Measurements from ENCODE around the gene USH1G.

USH1G gene

GRCh38 chr17:74947041-74947754 is 24.1 kb upstream of the USH1G start:
- no peak overlapping the region for H3K4me3 ChIP-seq (replicated peaks; ENCODE audit: low read depth, low read length)
- DNase-seq (ENCODE audit: extremely low read depth, low read depth) = no peak
- TF ChIP-seq, protein P1, sequence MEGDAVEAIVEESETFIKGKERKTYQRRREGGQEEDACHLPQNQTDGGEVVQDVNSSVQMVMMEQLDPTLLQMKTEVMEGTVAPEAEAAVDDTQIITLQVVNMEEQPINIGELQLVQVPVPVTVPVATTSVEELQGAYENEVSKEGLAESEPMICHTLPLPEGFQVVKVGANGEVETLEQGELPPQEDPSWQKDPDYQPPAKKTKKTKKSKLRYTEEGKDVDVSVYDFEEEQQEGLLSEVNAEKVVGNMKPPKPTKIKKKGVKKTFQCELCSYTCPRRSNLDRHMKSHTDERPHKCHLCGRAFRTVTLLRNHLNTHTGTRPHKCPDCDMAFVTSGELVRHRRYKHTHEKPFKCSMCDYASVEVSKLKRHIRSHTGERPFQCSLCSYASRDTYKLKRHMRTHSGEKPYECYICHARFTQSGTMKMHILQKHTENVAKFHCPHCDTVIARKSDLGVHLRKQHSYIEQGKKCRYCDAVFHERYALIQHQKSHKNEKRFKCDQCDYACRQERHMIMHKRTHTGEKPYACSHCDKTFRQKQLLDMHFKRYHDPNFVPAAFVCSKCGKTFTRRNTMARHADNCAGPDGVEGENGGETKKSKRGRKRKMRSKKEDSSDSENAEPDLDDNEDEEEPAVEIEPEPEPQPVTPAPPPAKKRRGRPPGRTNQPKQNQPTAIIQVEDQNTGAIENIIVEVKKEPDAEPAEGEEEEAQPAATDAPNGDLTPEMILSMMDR (IDR thresholded peaks at IDR 0.05; ENCODE audit: low read depth, low read length, missing control alignments) = no peak

DNA sequence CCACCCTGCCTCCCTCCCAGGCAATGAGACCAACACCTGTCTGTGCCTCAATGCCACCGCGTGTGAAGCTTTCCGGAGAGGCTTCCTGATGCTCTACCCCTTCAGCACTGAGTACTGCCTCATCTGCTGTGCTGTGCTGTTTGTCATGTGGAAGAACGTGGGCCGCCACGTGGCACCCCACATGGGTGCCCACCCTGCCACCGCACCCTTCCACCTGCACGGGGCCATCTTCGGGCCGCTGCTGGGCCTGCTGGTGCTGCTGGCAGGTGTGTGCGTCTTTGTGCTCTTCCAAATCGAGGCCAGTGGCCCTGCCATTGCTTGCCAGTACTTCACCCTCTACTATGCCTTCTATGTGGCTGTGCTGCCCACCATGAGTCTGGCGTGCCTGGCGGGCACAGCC is 23.6 kb upstream of the USH1G start:
- H3K4me3 ChIP-seq (replicated peaks; ENCODE audit: low read depth, low read length) = no peak overlapping the region
- TF ChIP-seq, protein P1 (IDR thresholded peaks at IDR 0.05; ENCODE audit: low read depth, low read length, missing control alignments) = no peak

GRCh38 chr17:74945543-74945942 is 22.5 kb upstream of the USH1G start:
- no peak for DNase-seq (ENCODE audit: extremely low read depth, low read depth)
- no peak overlapping the region for H3K4me3 ChIP-seq (replicated peaks; ENCODE audit: low read depth, low read length)
- TF ChIP-seq, protein P1 (IDR thresholded peaks at IDR 0.05; ENCODE audit: low read depth, low read length, missing control alignments) = no peak

More for the DNA sequence above, 23.6 kb upstream of the USH1G start:
- no peak for DNase-seq (ENCODE audit: extremely low read depth, low read depth)

DNA sequence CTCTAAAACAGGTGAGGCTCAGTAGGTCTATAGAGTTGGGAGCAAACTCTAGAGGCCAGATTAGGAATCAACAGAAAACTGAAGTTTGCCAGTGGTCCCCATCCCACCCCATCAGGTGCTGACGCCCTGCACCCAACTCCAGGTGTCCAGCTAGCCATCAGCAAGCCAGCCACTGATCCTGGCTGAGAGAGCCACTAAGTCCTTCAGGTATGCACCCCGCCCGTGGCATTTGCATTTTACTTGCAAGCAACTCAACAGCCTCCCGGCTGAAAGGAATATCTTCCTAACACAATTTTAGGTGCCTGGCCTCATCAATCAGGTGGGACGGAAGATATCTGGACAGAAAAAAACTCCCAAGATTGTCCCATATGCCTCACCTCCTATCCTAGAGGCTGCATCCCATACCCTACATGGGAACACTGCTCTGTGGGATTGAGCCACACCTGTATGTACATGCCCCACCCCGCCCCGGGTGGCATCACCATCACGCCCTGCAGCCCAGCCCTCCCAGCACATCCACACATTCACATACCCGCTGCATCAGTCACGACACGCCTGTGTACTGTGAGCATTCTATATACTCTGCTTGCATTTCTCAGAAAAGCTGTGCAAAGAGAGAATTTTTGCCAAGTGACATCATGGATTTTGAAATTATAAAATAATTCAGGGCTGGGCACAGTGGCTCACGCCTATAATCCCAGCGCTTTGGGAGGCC is 20.9 kb upstream of the USH1G start:
- H3K4me3 ChIP-seq (replicated peaks; ENCODE audit: low read depth, low read length) = no peak overlapping the region
- no peak for DNase-seq (ENCODE audit: extremely low read depth, low read depth)
- TF ChIP-seq, protein P1 (IDR thresholded peaks at IDR 0.05; ENCODE audit: low read depth, low read length, missing control alignments) = no peak

DNA sequence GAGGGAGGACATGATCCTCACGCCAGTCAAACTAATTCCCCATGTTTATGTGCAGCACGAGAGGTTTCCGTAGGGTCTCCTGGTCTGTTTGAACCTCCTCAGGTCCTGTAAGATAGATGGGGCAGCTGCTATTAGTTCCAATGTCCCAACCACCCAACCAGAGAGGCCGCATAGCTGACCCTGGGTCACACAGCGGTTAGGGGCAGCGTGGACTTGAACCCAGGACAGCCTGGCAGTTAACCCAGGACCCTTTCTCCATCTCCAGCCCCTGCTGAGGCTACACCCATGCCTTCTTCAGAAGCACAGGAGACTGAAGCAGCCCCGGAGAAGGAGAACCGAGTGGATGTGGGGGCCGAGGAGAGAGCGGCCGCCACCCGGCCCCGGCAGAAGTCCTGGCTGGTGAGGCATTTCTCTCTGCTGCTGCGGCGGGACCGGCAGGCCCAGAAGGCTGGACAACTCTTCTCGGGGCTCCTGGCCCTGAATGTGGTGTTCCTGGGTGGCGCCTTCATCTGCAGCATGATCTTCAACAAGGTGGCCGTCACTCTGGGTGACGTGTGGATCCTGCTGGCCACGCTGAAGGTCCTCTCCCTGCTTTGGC is 18.2 kb upstream of the USH1G start:
- H3K4me3 ChIP-seq (replicated peaks; ENCODE audit: low read depth, low read length) = no peak overlapping the region
- TF ChIP-seq, protein P1 (IDR thresholded peaks at IDR 0.05; ENCODE audit: low read depth, low read length, missing control alignments) = no peak
- DNase-seq (ENCODE audit: extremely low read depth, low read depth) = no peak

- no peak for DNase-seq (ENCODE audit: extremely low read depth, low read depth)
- no peak overlapping the region for H3K4me3 ChIP-seq (replicated peaks; ENCODE audit: low read depth, low read length)
- TF ChIP-seq, protein P1 (IDR thresholded peaks at IDR 0.05; ENCODE audit: low read depth, low read length, missing control alignments) = no peak
These were observed 16.5 kb upstream of the USH1G start for GRCh38 chr17:74939534-74939933.
